Activated T-cell treated with anti-CD3 and anti-CD28 coated beads for 4 hours (primary cell): Measurements from ENCODE around the gene CD300LG.
"Not testable (repeated sequence)": the region's sequence is repeated elsewhere in the genome, so short reads cannot be mapped to it uniquely, and the experiment has no call there.

ENCODE experiments used
- DNase-seq: peaks from one replicate; pipeline ENCODE4 v3.0.0-alpha.2; 2020

CD300LG gene

GRCh38 chr17:43856141-43856540 lies 9.2 kb downstream of the CD300LG start:
- no peak for DNase-seq

- no peak for DNase-seq
These were observed 10.2 kb downstream of the CD300LG start for GRCh38 chr17:43857141-43857540.

- DNase-seq, result no peak
These were observed 11.1 kb downstream of the CD300LG start for GRCh38 chr17:43857957-43858600.

- no peak for DNase-seq
These were observed 13.2 kb downstream of the CD300LG start for GRCh38 chr17:43860077-43860725.

GRCh38 chr17:43860927-43861622 lies 14.1 kb downstream of the CD300LG start:
- no peak for DNase-seq

- no peak for DNase-seq
These were observed 15.0 kb downstream of the CD300LG start for GRCh38 chr17:43861960-43862359.

- no peak for DNase-seq
These were observed 17.4 kb downstream of the CD300LG start for GRCh38 chr17:43864161-43864984.

GRCh38 chr17:43868226-43868994 lies 21.4 kb downstream of the CD300LG start:
- DNase-seq, result no peak

GRCh38 chr17:43869031-43869430 lies 22.1 kb downstream of the CD300LG start:
- DNase-seq, result not testable (repeated sequence)

- DNase-seq, result no peak
These were observed 25.1 kb downstream of the CD300LG start for GRCh38 chr17:43871946-43872690.

GRCh38 chr17:43873091-43873490 lies 26.1 kb downstream of the CD300LG start:
- no peak for DNase-seq

GRCh38 chr17:43873815-43874214 lies 26.8 kb downstream of the CD300LG start:
- DNase-seq, result no peak

- DNase-seq, result no peak
These were observed 27.3 kb downstream of the CD300LG start for GRCh38 chr17:43874293-43874692.

GRCh38 chr17:43875476-43876147 lies 28.6 kb downstream of the CD300LG start:
- no peak for DNase-seq

- DNase-seq, result no peak
These were observed 30.1 kb downstream of the CD300LG start for GRCh38 chr17:43877031-43877430.

- DNase-seq, result no peak
These were observed 30.6 kb downstream of the CD300LG start for GRCh38 chr17:43877451-43878155.

- DNase-seq, result peak; percentile 62
These were observed 31.5 kb downstream of the CD300LG start for GRCh38 chr17:43878260-43879175.

- no peak for DNase-seq
These were observed 32.9 kb downstream of the CD300LG start for GRCh38 chr17:43879723-43880419.
